Effector memory CD4-positive, alpha-beta T cell (primary cell): ENCODE results near the gene ZNF787.
"Not testable (repeated sequence)": the region's sequence is repeated elsewhere in the genome, so short reads cannot be mapped to it uniquely, and the experiment has no call there.

ENCODE experiments used
- DNase-seq, 3 donors: peaks; one replicate each; pipeline ENCODE4 v3.0.0-alpha.2; 2020
- H3K27ac ChIP-seq: 2 replicates; pipeline ENCODE4 v1.7.0; 2013; ENCODE audit warnings: mild to moderate bottlenecking, low read length, moderate library complexity; ENCODE audit not compliant: insufficient read depth, poor library complexity, severe bottlenecking
- H3K27me3 ChIP-seq: replicated peaks from 2 replicates; pipeline ENCODE4 v1.7.0; 2013; ENCODE audit warnings: mild to moderate bottlenecking, low read length; ENCODE audit not compliant: insufficient read depth, control insufficient read depth, poor library complexity, severe bottlenecking
- H3K36me3 ChIP-seq: 2 replicates; pipeline ENCODE4 v1.7.0; 2013; ENCODE audit warnings: mild to moderate bottlenecking, low read length, moderate library complexity; ENCODE audit not compliant: control insufficient read depth, insufficient read depth
- H3K4me1 ChIP-seq: 2 replicates; pipeline ENCODE4 v1.7.0; 2013; ENCODE audit warnings: low read length, mild to moderate bottlenecking; ENCODE audit not compliant: control insufficient read depth, insufficient read depth, poor library complexity, severe bottlenecking
- H3K4me3 ChIP-seq: 2 replicates; pipeline ENCODE4 v1.7.0; 2013; ENCODE audit warnings: low read length, low read depth, mild to moderate bottlenecking; ENCODE audit not compliant: insufficient read depth, poor library complexity, severe bottlenecking
- H3K9me3 ChIP-seq: 2 replicates; pipeline ENCODE4 v1.7.0; 2013; ENCODE audit warnings: mild to moderate bottlenecking, low read length, moderate library complexity; ENCODE audit not compliant: control insufficient read depth

The ZNF787 gene

DNA sequence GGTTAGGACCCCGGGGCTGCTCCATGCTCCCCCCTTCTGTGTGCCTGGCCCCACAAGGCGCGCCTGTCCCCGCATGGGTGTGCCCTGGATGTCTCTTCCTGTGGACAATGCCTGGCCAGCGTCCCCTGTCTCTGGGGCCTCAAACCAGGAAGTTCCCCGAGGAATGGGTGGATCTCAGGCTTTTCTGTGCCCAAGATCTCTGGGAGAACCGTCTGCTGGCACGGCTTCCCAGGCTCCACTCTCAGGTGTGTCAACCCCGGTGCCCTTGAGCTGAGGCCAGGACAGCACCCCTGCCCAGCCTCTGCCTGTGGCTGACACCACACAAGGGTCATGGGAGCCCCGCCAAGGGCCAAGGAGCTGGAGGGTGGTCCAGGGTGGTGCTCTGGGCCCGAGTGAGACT, 35.7 kb upstream of the ZNF787 start:
- no peaks in the 10 kb centered on the region for H3K9me3 ChIP-seq
- no peak overlapping the region for H3K27ac ChIP-seq
- no peak for DNase-seq
- H3K27me3 ChIP-seq, result no peaks in the 10 kb centered on the region
- no peaks in the 10 kb centered on the region for H3K4me1 ChIP-seq
- peaks cover 37% of the 10 kb centered on the region for H3K36me3 ChIP-seq
- H3K4me3 ChIP-seq, result no peak overlapping the region

DNA sequence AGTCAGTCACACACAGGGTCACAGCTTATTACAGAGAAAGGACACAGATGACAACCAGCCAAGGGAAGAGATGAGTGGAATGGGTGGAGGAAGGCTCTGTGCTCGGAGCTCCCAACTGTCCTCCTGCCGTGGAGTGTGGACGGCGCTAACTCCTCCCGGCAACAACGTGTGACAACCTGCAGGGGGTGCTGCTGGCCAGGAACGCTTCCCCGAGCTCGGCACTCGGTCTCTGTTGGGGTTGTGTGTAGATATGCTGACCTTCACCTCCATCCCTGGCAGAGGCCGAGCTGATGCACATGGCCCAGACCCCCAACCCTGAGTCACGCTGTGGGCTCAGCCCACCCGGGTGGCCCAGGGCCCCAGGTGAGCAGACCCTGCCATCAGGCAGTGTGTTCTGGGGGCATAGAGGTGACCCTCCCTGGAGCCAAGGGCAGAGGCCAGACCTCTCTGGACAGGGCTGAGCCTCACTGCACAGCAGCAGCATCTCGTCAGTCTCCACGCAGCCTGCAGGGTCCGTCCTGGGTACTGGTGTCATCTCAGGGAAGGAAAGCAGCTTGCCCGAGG, 34.1 kb upstream of the ZNF787 start:
- Histone ChIP-seq H3K9me3 (no peaks in the 10 kb centered on the region), H3K4me1 (no peaks in the 10 kb centered on the region), H3K27ac (no peak overlapping the region), H3K27me3 (no peaks in the 10 kb centered on the region), H3K36me3 (peaks cover 34% of the 10 kb centered on the region), H3K4me3 (no peak overlapping the region)
- no peak for DNase-seq

DNA sequence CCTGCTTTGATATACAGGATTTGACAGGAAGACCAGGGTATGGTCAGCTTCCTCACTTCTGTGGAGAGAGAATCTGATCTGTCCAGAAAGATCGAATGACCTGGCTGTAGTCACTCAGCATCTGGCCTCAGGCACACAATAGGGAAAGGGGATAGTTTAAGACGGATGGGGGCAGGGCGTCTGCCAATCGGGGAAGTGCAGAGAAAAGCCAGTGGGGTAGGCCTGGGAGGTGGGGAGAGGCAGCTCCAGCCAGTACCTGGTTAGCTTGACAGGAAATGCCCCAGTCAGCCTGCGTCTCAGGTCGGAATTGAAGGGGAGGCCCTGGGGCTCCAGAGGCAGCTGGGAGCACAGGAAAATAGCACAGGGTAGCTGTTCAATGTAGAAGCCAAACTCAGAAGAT, 32.4 kb upstream of the ZNF787 start:
- no peak for DNase-seq
- Histone ChIP-seq H3K4me3 (no peak overlapping the region), H3K4me1 (no peaks in the 10 kb centered on the region), H3K36me3 (peaks cover 25% of the 10 kb centered on the region), H3K27ac (no peak overlapping the region), H3K9me3 (no peaks in the 10 kb centered on the region), H3K27me3 (no peaks in the 10 kb centered on the region)

DNA sequence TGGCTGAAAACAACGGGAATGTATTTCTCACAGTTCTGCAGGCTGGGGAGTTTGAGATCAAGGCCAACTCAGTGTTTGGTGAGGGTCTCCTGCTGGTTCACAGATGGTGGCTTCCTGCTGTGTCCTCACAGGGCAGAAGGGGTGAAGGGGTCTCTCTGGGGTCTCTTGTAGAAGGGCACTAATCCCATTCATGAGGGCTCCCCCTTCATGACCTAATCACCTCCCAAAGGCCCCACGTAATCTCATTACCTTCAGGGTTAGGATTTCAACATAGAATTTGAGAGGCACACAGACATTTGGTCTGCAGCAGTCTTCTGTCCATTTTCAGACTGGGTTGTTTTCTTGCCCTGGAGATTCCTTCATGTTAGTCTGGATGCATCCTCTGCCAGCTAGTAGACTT, 31.5 kb upstream of the ZNF787 start:
- Histone ChIP-seq H3K36me3 (peaks cover 21% of the 10 kb centered on the region), H3K9me3 (no peaks in the 10 kb centered on the region), H3K27ac (no peak overlapping the region), H3K27me3 (no peaks in the 10 kb centered on the region), H3K4me3 (no peak overlapping the region), H3K4me1 (no peaks in the 10 kb centered on the region)
- DNase-seq, result no peak

DNA sequence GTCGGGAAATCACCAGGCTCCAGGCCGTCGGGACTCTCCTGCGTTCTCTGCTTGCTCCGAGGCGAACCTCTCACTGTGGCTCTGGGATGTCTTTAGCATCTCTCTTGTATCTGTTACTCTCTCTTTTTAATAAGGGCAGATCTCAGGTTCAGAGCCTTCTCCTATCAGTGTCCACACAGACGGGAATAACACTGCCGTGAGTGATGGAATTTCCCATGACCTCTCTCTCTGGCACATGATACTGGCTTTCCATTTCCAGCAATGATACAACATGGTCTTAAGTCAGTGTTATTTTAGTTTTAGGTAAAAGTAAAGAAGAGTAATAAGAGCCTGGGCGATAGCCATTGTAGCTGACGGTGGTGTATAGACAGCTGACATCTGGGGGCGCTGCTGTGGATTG, 29.3 kb upstream of the ZNF787 start:
- Histone ChIP-seq H3K9me3 (no peaks in the 10 kb centered on the region), H3K4me3 (no peak overlapping the region), H3K27me3 (no peaks in the 10 kb centered on the region), H3K27ac (no peak overlapping the region), H3K36me3 (peaks cover 19% of the 10 kb centered on the region), H3K4me1 (no peaks in the 10 kb centered on the region)
- no peak for DNase-seq

DNA sequence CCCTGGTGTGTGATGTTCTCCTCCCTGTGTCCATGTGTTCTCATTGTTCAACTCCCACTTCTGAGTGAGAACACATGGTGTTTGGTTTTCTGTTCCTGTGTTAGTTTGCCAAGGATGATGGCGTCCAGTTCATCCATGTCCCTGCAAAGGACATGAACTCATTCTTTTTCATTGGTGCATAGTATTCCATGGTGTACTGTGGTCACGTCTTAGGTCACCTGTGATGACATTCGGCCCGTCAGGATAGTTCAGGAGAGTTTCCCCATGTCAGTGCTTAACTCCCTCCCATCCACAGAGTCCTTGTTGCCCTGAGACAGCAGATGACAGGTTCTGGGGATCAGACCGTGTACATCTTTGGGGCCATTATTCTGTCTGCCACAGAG, 28.6 kb upstream of the ZNF787 start:
- H3K27me3 ChIP-seq, result no peaks in the 10 kb centered on the region
- peaks cover 12% of the 10 kb centered on the region for H3K36me3 ChIP-seq
- H3K27ac ChIP-seq, result no peak overlapping the region
- no peak for DNase-seq
- no peaks in the 10 kb centered on the region for H3K4me1 ChIP-seq
- H3K9me3 ChIP-seq, result no peaks in the 10 kb centered on the region
- H3K4me3 ChIP-seq, result no peak overlapping the region

DNA sequence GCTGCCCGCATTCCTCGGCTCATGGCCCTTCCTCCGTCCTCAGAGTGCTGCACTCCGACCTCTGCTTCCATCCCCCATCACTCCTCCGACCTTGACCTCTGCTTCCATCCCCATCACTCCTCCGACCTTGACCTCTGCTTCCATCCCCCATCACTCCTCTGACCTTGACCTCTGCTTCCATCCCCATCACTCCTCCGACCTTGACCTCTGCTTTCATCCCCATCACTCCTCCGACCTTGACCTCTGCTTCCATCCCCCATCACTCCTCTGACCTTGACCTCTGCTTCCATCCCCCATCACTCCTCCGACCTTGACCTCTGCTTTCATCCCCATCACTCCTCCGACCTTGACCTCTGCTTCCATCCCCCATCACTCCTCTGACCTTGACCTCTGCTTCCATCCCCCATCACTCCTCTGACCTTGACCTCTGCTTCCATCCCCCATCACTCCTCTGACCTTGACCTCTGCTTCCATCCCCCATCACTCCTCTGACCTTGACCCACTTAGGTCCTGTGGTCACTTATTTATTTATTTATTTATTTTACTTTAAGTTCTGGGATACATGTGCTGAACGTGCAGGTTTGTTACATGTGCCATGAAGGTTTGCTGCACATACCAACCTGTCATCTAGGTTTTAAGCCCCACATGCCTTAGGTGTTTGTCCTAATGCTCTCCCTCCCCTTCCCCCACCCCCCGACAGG, 28.0 kb upstream of the ZNF787 start:
- H3K27ac ChIP-seq, DNase-seq, H3K9me3 ChIP-seq, H3K4me1 ChIP-seq, H3K27me3 ChIP-seq, H3K4me3 ChIP-seq: not testable (repeated sequence)
- peaks cover 10% of the 10 kb centered on the region for H3K36me3 ChIP-seq

DNA sequence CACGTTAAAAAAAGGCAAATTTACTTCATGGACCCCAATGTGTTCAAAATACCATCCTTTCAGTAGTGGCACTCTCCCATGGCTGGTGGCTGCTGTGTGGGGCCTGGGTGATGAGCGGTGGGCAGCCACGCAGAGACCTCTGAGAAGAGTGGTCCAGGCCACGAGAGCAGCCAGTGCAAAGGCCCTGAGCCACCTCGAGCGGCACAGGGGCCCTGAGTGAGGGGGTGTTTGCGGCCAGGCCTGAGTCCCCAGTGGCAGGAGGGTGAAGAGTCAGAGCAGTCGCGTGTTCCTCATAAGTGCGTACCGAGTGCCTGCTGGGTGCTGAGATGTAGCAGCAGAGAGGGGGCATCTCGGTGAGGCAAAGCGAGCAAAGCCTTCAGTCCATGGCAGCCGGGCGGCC, 27.0 kb upstream of the ZNF787 start:
- H3K4me3 ChIP-seq, result no peak overlapping the region
- DNase-seq, result no peak
- H3K9me3 ChIP-seq, result no peaks in the 10 kb centered on the region
- H3K27me3 ChIP-seq, result no peaks in the 10 kb centered on the region
- peaks cover 10% of the 10 kb centered on the region for H3K36me3 ChIP-seq
- no peak overlapping the region for H3K27ac ChIP-seq
- no peaks in the 10 kb centered on the region for H3K4me1 ChIP-seq

DNA sequence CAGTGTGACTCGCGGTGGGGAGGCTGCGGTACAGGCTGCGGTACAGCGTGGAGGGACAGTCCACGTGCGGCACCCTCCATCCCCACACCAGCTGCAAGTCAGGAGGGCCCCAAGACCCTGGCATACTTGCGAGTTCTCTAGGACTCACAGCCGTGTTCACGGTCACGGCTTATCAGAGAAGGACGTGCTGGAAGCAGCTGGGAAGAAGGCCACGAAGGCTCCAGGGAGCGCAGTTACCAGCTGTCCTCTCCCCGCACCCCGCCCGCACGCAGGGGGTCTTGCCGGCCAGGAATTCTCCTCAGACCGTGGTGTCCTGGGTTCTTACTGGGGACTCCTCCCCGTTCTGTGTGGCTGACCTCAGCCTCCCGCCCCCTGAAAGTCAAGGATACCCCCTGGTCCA, 26.2 kb upstream of the ZNF787 start:
- Histone ChIP-seq H3K27me3 (no peaks in the 10 kb centered on the region), H3K27ac (no peak overlapping the region), H3K36me3 (peaks cover 10% of the 10 kb centered on the region), H3K9me3 (no peaks in the 10 kb centered on the region), H3K4me1 (no peaks in the 10 kb centered on the region), H3K4me3 (no peak overlapping the region)
- no peak for DNase-seq

DNA sequence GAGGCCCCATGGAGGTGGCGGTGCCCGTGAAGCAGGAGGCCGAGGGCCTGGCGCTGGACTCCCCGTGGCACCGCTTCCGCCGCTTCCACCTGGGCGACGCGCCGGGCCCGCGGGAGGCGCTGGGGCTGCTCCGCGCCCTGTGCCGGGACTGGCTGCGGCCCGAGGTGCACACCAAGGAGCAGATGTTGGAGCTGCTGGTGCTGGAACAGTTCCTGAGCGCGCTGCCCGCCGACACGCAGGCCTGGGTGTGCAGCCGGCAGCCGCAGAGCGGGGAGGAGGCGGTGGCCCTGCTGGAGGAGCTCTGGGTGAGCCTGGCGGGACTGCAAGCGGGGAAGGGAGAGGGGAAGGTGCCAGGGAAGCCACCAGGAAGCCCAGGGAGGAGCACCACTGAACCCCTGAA, 25.8 kb upstream of the ZNF787 start:
- H3K9me3 ChIP-seq, result no peaks in the 10 kb centered on the region
- no peaks in the 10 kb centered on the region for H3K27me3 ChIP-seq
- H3K36me3 ChIP-seq, result peaks cover 10% of the 10 kb centered on the region
- no peak overlapping the region for H3K4me3 ChIP-seq
- no peak for DNase-seq
- peaks cover 2% of the 10 kb centered on the region for H3K4me1 ChIP-seq
- no peak overlapping the region for H3K27ac ChIP-seq
